HG03439 (cell line): Measurements from ENCODE around the gene FHL5.
"Not testable (repeated sequence)": the region's sequence is repeated elsewhere in the genome, so short reads cannot be mapped to it uniquely, and the experiment has no call there.

Source experiments
- ATAC-seq: cut with Tn5 transposase; IDR thresholded peaks from one replicate; pipeline ENCODE4 v1.9.1; 2021; ENCODE audit warnings: mild to moderate bottlenecking, moderate library complexity; ENCODE audit not compliant: unreplicated experiment

The FHL5 gene

DNA sequence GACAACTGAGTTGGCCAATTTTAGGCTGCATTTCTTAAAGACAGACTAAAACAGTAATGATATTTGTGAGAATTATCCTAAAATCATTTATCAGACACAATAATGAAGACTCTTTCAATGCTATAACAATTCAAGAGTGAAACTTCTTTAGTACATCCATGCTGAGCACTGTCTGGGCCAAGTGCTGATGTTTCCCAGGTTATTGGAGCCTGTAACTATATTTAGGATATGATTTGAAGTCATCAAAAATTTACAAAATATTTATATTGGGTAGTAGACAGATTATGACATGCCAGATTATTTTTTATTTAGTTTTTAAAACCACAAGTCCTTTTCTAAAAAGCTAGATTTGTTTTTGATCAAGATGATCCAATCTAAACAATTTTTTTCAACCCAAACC lies 45.1 kb downstream of the FHL5 start:
- no peak for ATAC-seq

DNA sequence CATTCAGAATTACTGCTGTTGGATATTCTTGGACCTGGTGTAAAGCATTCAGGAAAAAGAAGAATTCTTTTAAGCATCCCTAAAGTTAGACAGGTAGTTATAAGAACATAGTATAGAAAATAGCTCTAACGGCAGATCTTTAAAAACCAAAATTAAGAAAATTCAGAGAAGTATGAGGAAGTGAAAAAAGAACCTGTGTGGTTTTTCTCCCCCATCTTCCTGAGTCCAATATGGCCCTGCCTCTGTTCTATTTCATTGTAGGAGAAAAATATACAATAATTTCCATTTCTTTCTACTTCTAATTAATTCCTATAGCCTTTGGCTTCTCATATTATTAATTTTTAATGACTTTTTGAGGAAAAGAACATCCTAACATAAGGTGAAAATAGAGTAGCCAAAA lies 47.1 kb downstream of the FHL5 start:
- ATAC-seq, result peak; percentile 48

DNA sequence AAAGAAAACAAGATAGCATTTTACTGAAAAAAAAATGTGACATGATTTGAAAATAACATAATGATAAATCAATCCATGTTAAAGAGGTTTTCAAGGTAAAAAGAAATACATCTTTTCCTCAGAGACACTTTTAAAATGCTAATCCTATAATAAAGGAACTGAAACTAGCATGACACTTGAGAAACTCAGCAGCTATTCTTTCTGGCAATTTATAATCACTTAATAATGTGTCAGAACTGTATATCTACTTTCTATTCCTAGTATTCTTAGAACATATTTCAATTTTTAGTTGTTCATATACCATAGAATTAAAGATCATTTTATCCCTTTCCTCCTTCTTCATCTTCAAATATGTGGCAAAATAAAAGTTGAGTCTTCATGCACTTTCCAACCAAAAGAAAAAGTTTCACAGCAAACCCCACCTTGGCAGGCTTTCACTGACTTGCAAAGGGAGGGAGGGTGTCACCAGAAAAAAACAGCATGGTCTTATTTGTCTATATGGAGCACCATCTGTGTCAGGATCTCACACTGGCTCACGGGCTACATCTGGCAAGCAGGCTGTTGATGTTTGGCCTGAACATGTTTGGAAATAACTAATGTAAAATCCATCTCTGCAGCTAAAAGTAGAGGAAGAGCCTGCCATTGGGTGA lies 48.5 kb downstream of the FHL5 start:
- peak; percentile 75 for ATAC-seq

DNA sequence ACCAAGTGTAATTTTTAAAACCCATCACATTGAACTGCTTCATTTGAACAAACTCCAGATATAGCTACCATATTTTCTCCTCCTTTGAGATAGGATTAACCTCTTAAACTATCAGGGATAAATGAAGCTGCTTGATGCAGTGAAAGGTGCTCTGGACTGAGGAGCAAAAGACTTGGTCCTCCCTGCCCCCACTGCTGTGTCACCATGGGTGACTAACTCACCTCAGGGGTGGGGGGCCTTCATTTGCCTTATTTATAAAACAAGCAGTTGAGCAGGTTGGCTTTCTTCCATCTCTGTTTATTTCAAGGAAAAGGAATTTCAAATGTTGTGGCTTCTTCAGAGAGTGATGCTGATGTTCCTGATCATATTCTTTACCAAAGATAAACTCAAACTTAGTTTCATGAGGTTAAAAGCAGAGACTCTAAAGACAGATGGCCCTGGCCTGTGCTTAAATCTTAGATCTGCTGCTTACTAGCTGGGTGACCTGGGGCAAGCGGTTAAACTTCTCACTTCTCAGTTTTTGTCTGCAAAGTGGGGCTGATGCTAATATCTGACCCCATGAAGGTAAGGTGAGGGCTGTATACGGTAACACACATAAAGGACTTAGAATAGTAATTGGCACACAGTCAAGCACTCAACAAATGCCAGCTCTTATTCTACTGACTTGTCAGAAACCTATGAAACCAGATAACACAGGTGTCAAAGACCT lies 50.5 kb downstream of the FHL5 start:
- ATAC-seq, result no peak

DNA sequence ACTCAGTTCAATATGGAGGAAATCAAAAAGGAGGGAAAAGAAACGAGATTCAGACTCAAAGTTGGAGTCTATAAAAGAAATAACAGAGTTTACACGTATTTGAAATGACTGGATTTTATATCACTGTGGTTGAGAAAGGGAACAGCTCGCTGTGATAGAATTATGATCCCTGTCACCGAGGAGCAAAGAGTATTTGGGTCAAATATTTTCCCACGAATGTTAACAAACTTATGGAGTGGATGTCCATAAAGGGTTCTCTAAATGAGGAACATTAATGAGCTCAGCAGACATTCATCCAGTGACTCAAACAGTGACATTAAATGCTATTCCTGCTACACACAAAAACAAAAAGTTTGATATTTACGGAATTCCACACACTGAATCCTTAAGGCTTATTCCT lies 57.9 kb downstream of the FHL5 start:
- ATAC-seq, result no peak

DNA sequence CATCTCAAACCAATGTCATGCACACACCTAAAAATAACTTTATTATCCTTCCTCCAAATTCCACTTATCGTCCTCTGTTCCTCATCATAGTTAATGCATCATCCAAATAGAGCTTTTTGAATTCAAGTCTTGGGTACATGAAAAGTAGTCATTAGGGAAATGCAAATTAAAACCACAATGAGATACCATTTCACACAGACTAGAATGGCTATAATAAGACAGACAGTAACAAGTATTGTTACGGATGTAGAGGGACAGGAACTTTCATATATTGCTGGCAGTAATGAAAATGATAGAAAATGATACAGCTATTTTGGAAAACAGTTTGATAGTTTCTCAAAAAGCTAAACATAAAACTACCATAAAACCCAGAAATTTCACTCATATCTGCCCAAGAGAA lies 59.1 kb downstream of the FHL5 start:
- ATAC-seq, result no peak

DNA sequence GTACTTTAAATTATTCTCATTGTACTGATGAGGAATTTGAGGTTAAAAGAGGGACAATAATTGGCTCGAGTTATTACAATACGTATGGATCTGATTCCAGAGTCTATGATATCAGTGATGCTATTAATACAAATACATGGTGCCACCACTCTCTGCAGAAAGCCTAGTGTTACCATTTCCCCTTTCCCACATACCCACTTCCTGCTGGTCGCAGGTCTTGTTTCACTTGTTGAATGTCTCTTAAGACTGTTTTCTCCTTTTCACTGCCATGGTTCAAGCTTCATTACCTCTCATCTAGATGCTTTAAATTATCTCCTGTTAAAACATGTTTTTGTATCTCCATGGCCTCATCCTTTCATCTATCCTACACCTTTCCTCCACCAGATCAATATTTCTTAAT lies 62.0 kb downstream of the FHL5 start:
- no peak for ATAC-seq

DNA sequence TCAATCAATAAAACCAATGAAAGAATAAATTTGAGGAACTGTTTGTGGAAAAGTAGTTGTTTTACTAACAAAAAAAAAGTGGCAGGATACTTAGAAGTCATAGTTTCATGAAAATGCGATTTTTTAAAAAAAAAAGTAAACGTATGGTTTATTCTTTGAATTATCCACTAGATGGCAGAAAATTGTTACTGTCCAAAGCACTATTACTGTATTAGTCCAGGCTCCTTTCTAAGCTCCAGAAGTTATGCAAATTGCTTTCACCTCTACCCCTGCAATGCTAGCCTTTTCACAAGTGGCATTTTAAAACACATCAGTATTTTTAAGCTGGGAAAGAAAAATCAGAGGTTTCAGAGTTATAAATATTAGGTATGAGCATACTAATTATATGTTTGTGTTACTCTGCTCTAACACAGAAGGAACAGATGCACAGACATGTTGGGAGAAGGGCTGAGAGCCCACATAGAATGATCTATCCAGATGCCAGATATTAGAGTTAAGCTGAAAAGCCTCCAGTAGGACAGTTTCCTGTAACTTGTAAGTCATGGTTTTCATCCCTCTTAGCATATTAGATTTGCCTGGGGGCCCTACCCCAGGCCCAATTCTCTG lies 63.9 kb downstream of the FHL5 start:
- ATAC-seq, result peak; percentile 94

DNA sequence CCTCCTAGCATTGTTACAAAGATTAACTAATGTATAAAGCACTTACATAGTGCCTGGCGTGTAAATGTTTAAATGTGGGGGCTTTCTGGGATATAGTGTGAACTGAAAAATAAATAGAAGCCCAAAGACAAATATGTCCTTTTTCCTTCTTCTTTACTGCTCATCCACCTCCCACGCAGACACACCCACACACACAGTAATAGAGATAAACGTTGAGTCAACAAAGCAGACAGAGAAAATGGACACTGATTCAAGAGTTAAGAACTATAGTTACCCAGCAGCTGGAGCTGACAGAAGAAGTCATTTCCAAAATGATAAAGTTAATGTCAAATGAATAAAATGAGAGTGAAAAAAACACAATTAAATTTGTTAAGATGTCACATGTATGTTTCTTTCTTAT lies 68.3 kb downstream of the FHL5 start:
- ATAC-seq, result no peak

DNA sequence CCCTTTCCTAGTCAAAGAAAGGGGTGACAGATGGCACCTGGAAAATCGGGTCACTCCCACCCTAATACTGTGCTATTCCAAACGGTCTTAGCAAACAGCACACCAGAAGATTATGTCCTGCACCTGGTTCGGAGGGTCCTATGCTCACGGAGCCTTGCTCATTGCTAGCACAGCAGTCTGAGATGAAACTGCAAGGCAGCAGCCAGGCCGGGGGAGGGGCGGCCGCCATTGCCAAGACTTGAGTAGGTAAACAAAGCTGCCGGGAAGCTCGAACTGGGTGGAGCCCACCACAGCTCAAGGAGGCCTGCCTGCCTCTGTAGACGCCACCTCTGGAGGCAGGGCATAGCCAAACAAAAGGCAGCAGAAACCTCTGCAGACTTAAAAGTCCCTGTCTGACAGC lies 75.1 kb downstream of the FHL5 start:
- ATAC-seq, result not testable (repeated sequence)

DNA sequence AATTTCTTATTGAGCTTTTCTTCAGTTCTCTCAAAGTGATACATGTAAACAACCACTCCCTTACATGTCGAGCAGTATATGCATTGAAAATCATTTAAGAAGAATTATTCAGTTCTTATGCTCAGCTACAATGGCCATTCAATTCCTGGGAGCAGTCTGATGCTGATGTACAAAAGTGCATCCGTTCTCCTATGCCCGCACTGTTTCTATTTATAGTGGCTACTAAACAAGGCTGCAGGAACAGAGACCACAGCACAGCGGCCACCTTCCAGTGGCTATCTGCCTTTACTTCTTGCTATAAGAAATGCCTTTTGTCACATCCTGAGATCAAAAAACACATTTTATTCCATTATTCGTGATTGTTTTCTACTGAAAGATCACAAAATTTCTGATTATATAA lies 82.2 kb downstream of the FHL5 start:
- no peak for ATAC-seq

DNA sequence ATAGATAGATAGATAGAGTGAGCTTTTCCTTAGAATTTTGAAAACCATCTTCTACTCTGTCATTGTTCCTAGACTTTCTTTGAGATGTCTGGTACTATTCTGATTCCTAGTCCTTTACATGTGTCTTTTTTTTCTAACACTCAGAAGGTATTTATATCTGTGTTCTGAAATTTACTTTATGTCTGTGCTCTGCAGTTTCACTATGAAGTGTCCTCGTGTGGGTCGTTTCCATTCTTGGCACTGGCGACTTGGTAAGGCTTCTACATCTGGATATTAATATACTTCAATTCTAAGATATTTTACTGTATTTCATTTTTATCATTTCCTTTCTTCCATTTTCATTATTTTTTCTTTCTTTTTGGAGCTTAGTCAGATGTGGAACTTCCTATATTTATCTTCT lies 87.0 kb downstream of the FHL5 start:
- ATAC-seq, result peak; percentile 83

DNA sequence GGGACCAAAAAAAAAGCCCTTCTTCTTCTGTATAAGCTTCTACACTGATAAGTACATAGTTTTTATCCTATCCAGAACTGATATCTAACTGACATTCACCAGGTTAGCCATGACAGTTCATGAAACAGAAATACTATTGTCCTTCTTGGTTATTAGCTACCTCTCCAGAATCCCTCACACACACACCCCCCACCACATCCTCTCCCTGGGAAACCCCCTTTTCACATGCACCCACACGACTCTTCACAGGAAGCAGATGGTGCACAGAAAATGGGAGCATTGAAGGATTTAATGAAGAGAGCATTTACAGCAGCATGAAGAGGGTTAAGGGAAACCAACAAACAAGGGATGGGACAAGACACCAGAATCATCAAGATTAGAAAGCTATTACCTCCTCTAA lies 88.9 kb downstream of the FHL5 start:
- no peak for ATAC-seq

DNA sequence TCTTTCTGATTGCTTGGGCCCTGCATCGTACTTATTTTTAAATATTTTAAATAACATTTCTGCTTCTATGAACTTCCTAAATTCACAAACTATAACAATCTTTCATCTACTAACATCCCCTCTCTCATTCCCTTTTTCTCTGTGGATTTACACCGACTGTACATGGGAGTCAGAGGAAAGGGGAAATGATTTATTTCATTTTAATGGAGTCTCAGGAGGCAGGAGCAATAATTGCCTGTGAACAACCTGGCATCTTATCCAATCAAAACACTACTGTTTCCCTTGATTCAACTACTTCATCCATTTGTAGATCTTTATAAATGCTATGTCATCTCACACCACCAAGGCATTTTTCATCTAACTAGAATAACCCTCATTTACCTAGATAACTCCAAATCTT lies 89.6 kb downstream of the FHL5 start:
- no peak for ATAC-seq

DNA sequence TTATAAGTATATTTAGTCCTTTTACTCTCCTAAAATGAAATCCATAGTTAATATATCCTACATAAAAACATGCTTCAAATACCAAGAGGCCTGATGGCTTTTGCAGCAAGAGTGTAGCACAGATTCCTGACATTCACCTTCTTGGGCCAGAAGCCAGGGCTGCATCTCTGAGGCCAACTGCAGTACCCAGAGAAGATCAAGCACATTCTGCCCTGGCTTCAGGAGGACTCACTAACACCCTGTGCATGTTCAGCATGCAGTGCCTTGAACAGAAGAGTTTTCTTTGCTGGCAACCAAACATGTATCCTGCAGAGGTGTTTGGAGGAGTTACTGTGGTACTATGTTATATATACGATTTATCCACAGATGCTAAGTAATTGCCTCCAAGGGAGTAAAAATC lies 90.3 kb downstream of the FHL5 start:
- ATAC-seq, result no peak

DNA sequence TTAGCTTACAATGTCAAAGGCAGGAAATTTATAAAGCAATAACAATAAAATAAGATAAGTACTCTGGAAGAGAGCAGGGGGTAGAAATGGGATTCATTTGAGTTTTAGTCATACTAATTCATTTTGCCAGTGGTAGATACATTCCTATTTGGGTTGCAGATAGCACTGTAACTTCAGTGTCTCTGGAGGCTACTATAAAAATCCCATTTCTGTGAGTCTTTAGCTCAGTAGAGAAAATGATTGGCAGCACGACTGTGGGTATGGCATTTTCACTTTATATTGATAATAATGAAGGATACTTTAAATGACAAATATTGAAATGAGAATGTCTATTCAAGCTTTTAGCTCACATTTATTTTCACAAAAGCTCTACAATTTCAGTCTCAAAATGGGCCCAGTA lies 93.6 kb downstream of the FHL5 start:
- no peak for ATAC-seq

DNA sequence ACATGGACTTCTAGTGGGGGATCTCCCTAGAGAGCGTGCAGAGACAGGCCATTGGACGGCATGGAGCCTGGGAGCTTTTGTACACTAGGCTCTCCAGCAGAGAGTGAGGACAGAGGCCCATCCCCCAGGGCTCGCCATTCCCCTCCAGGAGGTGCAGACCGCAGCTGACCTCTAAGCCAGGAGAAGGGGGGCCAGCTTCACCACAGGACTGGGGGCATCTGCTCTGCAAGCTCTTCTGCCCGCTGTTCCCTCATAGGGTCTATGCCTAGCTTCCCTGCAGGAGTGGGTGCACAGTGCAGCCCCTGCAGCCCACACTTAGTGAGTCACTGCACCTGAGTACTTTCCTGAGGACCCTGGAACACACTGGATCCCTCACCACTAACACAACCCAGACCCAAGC lies 94.4 kb downstream of the FHL5 start:
- no peak for ATAC-seq

DNA sequence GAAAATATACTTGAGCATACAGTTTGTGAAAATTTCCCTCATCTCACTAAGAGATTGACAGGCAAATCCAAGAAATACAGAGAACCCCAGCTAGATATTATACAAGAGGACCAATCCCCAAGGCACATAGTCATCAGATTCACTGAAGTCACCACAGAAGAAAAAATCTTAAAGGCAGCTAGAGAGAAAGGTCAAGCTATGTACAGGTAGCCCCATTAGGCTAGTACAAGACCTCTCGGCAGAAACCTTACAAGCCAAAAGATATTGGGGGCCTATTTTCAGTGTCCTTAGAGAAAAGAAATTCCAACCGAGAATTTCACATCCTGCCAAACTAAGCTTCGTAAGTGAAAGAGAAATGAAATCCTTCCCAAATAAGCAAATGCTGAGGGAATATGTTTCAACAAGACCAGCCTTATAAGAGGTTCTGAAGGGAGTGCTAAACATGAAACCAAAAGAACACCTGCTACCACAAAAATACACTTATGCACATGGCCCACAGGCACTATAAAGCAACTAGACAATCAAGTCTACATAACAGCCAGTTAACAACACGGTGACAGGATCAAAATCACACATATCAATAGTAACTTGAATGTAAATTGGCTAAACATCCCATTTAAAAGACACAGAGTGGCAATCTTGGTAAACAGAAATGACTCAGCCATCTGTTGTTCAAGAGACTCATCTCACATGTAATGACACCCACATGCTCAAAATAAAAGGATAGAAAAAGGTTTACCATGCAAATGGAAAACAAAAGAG lies 96.3 kb downstream of the FHL5 start:
- peak; percentile 83 for ATAC-seq
